CD4-positive, alpha-beta T cell treated with Interleukin-6 for 4 hours (primary cell): ENCODE data around the gene ALDH1B1.

Source experiments
- DNase-seq: peaks from one replicate; pipeline ENCODE4 v3.0.0-alpha.2; 2020; ENCODE audit warnings: mixed read lengths

Gene ALDH1B1

DNA sequence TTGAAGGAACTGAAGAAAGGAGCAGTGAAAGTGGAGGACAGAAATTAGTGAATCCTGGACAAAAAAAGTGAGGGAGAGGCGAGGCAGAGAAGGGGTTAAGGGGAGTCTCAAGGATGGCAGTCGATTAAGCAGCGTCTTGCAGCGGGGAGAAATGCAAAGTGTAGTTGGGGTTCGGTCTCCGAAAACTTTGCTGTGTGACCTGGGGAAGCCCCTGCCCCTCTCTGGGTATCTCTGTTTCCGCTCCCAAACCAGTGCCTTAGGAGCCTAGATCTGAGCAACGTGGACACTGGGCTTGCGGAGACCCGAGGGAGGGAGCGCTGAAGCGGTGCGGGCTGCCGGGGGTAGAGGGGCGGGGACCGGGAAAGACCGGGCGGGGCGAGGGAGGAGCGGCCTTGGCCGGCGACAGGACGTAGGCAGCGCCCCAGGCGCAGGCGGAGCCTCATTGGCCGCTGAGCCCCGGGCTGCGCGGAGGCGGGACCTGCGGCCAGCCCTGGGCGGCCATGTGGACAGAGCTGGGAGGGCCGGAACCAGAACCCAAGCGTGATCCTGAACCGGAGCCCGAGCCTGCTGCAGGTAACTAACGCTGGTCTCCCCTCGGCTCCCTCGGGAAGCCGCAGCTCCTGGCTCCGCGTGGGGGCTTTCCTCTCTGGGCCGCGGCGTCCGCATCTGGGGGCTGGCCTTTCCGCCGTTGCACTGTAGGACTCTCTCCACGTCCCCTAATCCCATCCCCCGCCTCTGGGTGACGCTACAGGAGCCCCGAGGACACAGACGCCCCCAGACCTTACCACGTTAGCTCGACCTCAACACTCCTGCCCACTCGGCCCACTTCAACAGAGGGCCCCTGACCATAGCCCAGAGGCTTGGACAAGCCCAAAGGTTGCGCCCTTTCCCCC lies at the start of gene ALDH1B1:
Gene ALDH1B1, plus strand, starts transcription at position 468 of the 893 bp plus-strand sequence. CDS start 3,047 bp downstream, outside the sequence.
- DNase-seq: peak; percentile 84

DNA sequence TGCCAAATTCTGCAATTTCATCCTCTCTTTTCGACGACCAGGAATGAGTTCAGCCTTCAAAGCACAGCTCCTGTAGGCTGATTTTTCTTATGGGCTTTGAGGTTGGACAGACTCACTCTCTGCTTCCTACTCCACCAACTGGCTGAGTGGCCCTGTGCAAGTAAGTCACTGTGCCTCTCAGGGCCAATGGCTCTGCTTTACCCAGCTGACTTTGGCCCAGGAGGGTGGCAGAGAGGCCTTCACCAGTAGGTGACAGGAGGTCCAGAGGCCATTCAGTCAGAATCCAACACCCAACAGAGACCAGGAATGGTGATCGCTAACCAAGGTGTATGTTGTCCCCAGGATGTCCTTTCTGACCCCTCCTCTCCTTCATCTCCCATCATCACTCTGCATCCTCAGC lies 49.5 kb upstream of the ALDH1B1 start:
- DNase-seq: no peak

- no peak for DNase-seq
Observed at GRCh38 chr9:38343552-38343951, 49.0 kb upstream of the ALDH1B1 start.

GRCh38 chr9:38344566-38345324 lies 47.8 kb upstream of the ALDH1B1 start:
- no peak for DNase-seq

DNA sequence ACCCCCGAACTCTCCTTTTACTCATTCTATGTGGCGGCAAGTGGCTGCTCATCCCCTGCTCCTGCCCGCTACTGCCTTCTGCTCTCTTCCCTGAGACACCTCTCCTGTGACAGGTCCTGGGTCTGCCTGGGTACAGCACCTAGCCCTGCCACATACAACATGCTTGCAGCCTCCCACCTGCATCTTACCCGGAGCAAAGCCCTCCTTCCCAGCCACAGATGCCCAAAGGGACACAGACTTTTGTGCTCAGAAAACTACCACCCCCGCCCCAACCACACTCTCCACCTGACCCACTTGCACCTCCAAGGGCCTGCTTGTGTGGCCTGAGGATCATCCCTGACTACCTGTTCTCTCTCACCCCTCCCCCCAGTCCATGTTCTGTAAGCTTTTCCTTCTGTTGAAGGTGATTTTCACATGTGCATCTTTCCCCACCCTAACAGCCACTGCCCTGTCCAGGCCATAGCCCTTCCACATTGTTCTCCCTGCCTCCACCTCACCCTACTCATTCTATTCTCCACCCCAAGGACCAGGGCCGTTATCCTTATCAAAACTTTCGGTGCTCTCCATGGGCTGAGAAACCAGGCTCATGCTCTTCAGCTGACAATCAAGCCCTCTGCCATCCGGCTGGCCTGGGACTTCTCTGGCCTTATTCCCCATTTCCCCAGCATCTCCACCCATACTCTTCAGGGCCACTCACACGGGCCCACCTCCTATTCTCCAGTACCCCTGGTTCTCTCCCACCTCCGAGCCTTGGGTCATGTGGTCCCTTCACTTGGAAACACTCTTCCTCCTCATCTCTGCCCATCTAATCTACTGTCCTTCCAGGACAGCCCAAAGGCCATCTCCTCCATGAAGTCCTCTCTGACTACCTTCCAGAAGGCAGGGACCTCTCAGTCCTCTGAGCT lies 46.4 kb upstream of the ALDH1B1 start:
- no peak for DNase-seq

DNA sequence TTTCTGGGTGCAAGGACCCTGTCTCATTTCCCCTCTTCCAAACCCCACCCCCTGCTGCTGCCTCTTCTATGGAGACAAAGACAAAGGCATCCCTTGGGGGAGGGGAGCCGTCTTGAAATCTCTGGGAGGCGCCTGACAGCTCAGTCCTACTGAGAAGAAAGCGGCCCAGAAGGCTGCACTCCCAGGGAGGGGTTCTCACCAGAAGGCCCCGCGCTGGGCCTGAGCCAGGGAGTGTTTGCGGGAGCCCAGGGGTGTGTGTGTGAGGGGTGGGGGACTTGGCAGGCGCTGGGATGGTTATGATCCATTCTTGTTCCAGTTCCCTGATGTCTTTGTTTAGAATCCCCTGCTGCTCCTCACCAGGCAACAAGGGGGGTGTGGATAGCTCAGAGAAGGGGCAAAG lies 45.7 kb upstream of the ALDH1B1 start:
- DNase-seq: no peak

GRCh38 chr9:38347271-38347671 lies 45.2 kb upstream of the ALDH1B1 start:
- DNase-seq: no peak

DNA sequence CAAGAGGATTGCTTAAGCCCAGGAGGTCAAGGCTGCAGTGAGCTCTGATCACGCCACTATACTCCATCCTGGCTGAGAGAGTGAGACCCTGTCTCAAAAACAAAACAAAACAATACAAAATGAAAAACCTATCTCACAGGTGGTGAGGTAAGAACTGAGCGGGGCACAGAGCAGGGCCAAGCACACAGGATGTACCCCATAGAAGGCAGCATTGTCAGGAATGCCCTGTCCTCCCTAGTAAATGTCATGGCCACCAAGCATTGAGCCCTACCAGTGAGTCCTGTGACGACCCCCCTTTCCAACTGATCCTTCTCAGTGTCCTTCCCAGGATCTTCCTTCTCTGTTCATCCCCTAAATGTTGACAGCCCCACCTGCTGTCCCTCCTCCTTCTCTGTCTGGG lies 44.6 kb upstream of the ALDH1B1 start:
- DNase-seq: no peak

- no peak for DNase-seq
Observed at GRCh38 chr9:38350529-38350928, 42.0 kb upstream of the ALDH1B1 start.

- DNase-seq: no peak
Observed at GRCh38 chr9:38352530-38353328, 39.8 kb upstream of the ALDH1B1 start.

DNA sequence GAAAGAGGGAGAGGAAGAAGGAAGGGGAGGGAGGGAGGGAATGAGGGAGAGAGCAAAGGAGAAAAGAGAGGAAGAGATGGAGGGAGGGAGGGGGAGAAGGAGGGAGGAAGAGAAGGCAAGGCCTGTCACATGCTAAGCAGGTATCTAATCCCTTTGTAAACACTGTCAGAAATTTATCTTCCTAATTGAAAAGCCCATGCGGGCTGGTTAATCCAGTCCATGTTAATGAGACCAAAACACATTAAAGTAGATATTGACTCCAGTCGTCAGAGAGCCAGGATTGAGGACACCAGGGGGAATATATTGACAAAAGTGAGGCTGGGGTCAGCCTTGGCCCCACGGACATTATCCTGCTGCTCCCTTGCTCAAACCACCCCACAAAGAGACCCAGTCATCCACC lies 37.4 kb upstream of the ALDH1B1 start:
- no peak for DNase-seq

GRCh38 chr9:38355517-38356120 lies 36.9 kb upstream of the ALDH1B1 start:
- DNase-seq: no peak

DNA sequence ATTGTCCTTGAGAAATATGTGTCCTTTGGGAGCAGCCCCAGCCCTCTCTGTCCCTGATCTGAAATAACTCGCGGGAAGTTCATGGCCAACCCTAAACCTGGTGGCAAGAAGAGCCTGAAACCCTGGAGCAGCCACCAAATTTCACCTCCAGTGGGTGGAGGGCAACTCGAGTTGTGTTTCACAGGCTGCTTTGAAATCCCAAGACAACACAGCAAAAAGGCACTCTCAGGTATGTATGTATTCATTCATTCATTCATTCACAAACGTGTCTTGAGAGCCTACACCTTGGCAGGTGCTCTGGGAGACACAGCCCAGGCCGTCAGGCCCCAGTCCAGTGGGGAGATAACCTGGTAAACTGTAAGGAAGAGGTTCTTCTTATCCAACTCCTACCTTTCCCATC lies 35.7 kb upstream of the ALDH1B1 start:
- no peak for DNase-seq

- DNase-seq: no peak
Observed at GRCh38 chr9:38357350-38358114, 35.0 kb upstream of the ALDH1B1 start.

- no peak for DNase-seq
Observed at GRCh38 chr9:38358390-38359296, 33.9 kb upstream of the ALDH1B1 start.

DNA sequence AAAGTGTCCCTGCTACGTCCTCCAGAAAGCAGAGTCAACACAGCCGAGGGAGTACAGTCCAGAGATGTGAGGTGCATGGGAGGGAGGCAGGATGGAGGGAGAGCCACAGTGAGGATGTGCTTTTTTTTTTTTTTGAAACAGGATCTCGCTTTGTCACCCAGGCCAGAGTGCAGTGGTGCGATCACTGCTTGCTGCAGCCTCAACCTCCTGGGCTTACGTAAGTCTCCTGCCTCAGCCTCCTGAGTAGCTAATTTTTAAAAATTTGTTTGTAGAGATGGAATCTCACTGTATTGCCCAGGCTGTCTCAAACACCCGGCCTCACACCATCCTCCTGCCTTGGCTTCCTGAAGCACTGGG lies 33.2 kb upstream of the ALDH1B1 start:
- DNase-seq: no peak

DNA sequence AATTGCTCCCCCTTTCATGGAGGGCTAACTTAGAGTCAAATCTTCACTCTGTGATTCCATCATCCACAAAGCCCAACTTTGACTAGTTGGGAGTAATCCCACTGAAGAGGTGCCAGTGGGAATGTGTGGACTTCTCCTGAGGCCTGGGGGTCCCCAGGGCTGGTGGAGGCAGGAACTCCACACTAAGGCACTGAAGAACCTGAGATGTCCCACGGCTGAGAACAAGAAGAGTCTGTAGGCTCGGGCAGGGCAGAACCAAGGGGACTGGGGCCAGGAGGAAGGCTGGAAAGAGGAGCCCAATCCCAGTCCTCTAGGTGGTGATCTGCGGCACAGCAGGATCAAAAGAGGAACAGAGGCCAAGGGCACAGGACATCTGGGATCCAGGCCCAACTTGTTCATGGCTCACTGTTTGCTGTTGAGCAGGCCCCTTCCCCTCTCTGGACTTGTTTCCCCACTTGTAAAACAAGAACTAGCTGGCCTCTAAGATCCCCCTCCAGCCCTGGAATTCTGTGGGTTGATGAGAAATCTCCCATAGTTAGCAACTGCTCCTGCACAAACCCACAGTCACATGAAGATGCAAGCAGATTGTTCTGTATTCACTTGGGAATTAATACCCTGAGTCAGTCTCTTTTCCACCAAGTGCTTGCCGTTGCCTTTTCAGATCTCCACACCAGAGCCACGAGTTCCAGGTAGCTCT lies 32.7 kb upstream of the ALDH1B1 start:
- DNase-seq: no peak

DNA sequence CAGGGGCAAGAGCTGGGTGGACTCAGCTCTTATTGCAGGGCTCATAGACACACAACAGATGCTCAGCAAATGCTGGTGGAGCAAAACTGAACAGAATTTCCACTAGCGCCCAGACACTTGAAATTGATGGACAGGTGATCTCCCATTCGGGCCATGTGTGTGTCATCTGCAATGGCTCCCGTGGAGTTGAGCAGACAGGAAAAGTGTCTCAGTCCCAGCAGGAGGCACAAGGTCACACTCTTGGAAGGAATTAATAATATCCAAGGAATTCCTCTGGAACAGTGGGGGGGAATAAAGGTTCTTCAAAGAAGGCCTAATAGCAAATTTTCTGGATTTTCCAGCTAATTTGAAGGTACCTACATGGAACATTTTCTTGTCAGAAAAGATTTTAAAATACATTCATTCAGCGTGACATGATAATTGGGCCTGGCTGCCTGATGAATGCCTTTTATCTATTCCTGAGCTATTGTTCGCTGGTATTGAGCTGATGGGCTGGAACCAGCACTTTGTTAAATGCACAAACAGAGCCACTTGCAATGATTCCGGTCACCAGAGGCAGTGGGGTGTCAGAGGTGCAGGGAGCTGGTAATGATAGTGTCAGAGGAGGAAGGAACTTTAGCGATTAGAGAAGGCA lies 31.5 kb upstream of the ALDH1B1 start:
- DNase-seq: no peak

DNA sequence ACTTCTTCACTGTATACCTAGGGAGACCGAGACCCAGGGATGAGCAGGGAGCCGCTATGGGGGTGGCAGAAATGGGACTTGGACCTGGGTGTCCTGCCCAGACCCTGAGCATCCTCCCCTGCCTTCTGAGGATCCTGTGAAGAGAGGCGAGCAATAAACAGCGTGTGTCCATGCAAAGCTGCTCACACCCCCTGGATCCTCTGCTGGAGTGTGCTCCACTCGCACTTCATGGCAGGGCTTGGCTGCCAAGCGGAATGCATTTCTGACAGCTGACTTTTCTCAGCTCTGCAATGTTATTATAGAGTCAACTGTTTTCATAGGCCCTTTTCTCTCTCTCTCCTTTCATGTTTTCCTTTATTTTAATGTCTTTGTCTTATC lies 31.0 kb upstream of the ALDH1B1 start:
- no peak for DNase-seq
